Activated naive CD4-positive, alpha-beta T cell (primary cell): ENCODE data around the gene ART4.

ENCODE experiments used
- DNase-seq, 4 experiments: peaks; one replicate each; lab custom pipeline; 2025; lab: John Stamatoyannopoulos, UW

ART4 gene

GRCh38 chr12:14850929-14851663, 7.8 kb upstream of the ART4 start:
- DNase-seq = no peak

DNA sequence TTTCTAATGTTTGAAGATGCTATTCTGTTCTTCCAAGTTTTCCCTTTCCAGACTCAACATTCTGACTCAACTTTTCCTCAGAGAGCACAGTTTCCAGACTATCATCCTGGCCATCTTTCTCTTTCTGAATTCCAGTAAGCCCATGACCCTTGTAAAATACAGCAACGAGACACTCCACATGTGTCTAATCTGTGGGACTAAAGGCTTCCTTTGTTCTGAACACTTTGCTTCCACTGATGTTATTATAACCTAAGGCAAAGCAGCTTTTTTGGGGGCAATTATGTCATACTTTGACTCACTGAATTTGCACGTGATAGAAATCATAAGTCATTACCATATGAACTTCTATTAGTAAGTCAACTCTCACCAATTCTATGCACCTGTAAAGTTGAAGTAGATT, 6.3 kb upstream of the ART4 start:
- DNase-seq = no peak

GRCh38 chr12:14846876-14847580, 3.7 kb upstream of the ART4 start:
- DNase-seq = no peak

- DNase-seq = no peak
Measured at GRCh38 chr12:14846042-14846587, 2.8 kb upstream of the ART4 start.

GRCh38 chr12:14845350-14845750, 2.0 kb upstream of the ART4 start:
- DNase-seq = peak in 2 of 4 experiments; percentile 3 to 4

- DNase-seq = no peak
Measured at GRCh38 chr12:14844401-14844800, 1.1 kb upstream of the ART4 start.

DNA sequence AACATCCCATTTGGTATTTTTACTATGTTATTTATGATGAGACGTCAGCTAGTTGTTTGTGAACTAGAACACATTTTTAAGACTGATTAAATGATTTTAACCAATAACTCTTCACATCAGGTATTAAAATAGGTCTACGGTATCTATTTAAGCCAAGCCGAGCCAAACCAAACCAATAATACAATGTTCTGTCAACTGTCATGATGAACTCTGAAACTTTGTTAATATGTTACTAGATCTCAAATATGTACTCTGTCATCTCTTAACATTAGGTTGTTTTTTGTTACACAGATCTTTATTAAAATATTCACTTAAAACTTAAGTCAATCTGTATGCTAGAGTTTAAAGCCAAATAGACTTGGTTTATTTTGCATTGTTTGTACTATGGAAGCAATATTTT, 1.0 kb downstream of the ART4 start:
- no peak for DNase-seq

DNA sequence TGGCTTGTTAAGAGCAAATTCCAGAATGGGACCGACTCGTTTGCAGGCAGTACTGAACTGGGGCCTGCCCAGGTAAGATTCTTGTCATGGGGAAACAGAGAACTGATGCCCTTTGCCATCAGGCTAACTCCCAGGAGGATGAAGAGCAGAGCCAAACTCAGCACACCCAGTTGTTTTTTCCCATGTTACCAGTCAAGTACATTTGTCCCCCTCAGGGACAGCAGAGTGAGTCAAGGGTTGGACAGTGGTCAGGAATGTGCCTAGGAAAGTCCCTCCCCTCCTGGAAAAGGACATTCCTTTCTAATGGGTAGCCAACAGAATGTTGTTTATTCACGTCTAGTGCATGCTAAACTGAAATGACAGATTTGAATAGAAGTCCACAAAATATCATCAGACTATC, 1.6 kb downstream of the ART4 start:
- DNase-seq = no peak

DNA sequence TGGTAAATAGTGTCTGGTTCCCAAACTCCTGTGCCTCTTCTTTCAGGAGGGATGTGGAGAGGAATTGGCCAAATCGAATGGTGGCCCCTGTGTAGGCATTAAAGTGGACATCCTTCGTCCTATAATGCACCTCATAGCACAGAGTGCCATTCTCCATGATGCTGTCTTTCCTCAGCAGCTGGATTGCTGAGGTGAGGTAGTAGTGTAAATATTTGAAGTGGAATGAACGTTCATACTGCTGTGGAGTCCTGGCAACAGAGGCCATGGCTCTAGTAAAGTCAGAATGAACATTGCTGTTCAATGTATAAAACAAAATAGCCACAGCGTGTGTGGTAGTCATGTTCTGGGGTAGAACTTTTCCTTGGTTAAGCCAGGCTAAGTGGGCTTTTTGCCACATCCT, 2.7 kb downstream of the ART4 start:
- DNase-seq = no peak

DNA sequence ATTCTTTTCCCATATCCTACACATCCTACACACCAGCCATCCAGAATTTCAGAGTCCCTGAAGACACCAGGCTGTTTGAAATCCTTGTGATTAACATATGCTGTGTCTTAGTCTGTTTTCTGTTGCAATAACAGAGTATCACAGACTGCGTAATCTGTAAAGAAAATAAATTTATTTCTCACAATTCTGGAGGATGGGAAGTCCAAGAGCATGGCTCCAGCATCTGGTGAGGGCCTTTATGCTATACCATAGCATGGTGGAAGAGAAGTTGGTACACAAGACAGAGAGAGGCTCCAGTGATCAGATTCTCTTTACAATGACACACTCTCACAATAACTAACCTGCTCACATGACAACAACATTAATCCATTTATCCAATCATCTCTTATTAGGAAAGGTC, 4.1 kb downstream of the ART4 start:
- DNase-seq = no peak

DNA sequence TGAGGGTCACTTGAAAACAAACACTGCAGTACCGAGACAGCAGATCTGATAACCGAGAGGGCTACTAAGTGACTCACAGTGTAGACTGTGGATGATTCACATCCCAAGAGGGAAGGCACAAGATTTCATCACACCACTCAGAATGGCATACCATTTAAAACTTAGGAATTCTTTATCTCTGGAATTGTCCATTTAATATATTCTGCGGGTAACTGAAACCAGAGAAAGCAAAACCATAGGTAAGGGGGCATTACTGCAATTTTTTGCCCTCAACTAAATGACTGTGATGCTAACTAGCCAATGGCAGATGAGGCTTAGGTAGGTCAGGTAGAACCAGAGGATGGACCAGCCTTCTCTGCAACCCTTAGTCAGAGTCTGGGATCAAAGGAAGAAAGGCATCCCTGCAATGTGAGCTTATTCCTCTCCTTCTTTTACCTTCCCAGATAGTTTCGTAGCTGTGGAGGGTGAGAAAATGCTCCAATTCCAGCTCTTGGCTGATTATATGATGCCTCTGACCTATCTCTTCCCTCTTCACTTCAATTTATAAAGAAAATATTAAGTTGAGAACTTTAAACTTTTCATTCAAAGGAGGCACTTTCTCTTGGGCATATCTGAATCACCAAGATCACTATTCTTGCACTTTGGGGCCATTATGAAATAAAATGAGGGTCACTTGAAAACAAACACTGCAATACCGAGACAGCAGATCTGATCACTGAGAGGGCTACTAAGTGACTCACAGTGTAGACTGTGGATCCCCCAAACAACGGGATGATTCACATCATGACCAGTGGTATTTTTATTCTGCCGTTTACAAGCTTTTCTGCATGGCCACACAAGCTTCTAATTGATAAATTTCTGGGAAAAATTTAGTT, 6.8 kb downstream of the ART4 start:
- DNase-seq = no peak

- no peak for DNase-seq
Measured at GRCh38 chr12:14834509-14834908, 8.8 kb downstream of the ART4 start.

GRCh38 chr12:14833952-14834351, 9.4 kb downstream of the ART4 start:
- no peak for DNase-seq

DNA sequence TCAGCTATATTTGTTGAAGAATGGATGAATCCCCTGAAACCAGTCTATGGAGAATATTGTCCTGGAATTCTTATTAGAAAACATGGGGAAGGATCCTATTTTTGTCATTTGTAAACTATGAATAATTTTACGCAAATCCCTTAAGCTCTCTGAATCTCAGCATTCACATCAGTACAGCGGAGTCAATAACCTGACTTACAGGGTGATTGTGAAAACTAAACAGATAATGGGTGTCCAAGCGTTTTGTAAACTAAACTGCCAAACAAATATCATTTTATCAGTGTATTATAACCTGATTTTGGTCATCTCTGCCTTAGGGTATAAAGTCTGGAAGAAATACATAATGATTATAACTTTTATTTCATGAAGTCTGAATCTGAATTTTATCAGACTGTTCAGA, 10.0 kb downstream of the ART4 start:
- DNase-seq = no peak

GRCh38 chr12:14828892-14829291, 14.4 kb downstream of the ART4 start:
- DNase-seq = no peak

GRCh38 chr12:14827043-14827442, 16.3 kb downstream of the ART4 start:
- DNase-seq = no peak

DNA sequence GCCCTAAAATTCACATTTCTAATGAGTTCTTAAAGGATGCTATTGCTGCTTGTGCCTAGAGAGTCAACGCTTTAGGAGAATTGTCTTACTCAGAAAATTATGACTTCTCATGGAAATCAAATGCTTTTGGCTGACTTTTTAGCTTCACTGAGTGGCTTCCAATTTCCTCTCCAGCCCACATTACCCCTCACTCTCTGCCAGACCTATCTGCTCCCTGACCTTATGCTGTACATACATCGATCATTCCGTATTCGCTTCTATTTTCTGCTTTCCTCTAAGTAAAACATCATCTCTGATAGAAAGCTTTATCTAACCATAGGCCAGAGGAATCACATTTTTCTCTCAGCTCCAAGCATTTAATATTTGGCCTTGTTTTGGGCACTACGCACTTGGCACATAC, 16.8 kb downstream of the ART4 start:
- DNase-seq = no peak

- no peak for DNase-seq
Measured at GRCh38 chr12:14825256-14825655, 18.1 kb downstream of the ART4 start.

- no peak for DNase-seq
Measured at GRCh38 chr12:14824012-14824634, 19.2 kb downstream of the ART4 start.

DNA sequence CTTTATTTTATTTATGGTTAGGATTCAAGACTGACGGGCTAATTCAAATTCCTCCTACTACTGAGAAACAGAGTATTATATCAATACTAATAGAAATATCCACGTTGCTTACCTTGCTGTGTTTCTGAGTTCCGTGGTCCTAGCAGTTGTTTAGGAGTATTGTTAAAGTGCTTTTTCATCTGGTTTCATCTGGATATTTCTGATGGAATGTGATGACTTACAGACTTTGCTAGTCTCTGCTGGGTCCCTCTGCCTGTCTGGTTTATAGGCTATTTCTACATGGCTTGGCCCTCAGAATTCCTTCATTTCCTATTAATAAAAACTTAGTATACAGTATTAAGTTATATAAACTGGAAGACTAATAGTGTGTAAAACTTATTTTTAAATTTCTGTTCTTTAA, 29.3 kb downstream of the ART4 start, which contains the start of gene SMCO3:
Gene SMCO3, minus strand, starts transcription at position 169 of the 400 bp plus-strand sequence. CDS start 7,502 bp downstream, outside the sequence.
- DNase-seq = no peak

DNA sequence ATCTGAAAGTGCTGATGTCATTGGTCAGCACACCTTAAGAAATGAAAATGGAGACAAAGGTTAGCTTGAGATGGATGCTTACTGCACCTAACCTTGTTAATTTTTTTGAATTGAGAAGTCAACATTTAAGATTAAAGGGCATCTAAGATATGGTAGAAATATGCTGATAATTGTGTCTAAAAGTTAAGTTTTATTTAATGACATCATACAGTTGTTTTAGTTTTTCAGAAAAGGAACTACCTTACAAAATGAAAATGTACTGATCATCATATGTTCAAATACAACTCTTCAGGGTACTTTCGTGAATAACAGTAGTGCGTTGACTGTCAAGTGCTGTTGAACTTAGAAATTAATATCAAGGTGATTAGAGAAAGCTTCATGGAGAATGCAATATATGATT, 31.8 kb downstream of the ART4 start:
- no peak for DNase-seq

GRCh38 chr12:14810953-14811483, 32.3 kb downstream of the ART4 start:
- DNase-seq = no peak
